HEK293 (cell line): ENCODE data around the gene COL3A1.

Source experiments
- CTCF ChIA-PET: fragments of 350-600 bp; formaldehyde crosslinking; extraction: SDS; loops from one replicate; lab custom pipeline; 2021; ENCODE audit warnings: antibody characterized with exemption; lab: Yijun Ruan, JAX
- POLR2A ChIA-PET: fragments of 300-600 bp; formaldehyde crosslinking; extraction: SDS; loops from one replicate; lab custom pipeline; 2020; ENCODE audit warnings: antibody characterized with exemption, inconsistent platforms; lab: Yijun Ruan, JAX
- H3K27ac ChIP-seq: fragments of 200-500 bp; sonication (Bioruptor generic); 2 replicates; pipeline ENCODE4 v1.5.1; 2014; ENCODE audit warnings: low read depth, low read length, control low read depth, inconsistent platforms; ENCODE audit errors: extremely low read depth
- H3K36me3 ChIP-seq, 2 experiments: fragments of 200-500 bp in 1 of 2; sonication (Bioruptor generic) in 1 of 2; 1 replicate in 1 of 2; 2 replicates in 1 of 2; pipeline ENCODE4 v1.5.1; 2014 to 2017; ENCODE audit warnings: inconsistent platforms in 2 of 2, low read length in 2 of 2; ENCODE audit not compliant: control insufficient read depth in 2 of 2, insufficient read depth in 1 of 2
- H3K4me1 ChIP-seq: fragments of 200-500 bp; sonication (Bioruptor generic); 2 replicates; pipeline ENCODE4 v1.5.1; 2014; ENCODE audit warnings: mild to moderate bottlenecking, low read length, inconsistent platforms; ENCODE audit not compliant: control insufficient read depth, insufficient read depth
- H3K4me3 ChIP-seq: 2 replicates; pipeline ENCODE4 v1.5.1; 2011; ENCODE audit warnings: low read depth, mild to moderate bottlenecking, control low read depth, low read length, moderate library complexity
- H3K9me3 ChIP-seq: fragments of 200-500 bp; sonication (Bioruptor generic); 2 replicates; pipeline ENCODE4 v1.5.1; 2014; ENCODE audit warnings: low read depth, low read length, inconsistent platforms; ENCODE audit not compliant: control insufficient read depth, insufficient read depth
- BCL11A ChIP-seq: fragments of 450-650 bp; formaldehyde crosslinking; IDR thresholded peaks from 2 replicates; pipeline ENCODE4 v1.5.1; 2016; ENCODE audit warnings: low read depth, missing biosample characterization, missing genetic modification characterization
- GLI2 ChIP-seq: fragments of 450-650 bp; formaldehyde crosslinking; IDR thresholded peaks from 2 replicates; pipeline ENCODE4; 2017; ENCODE audit warnings: missing biosample characterization, missing genetic modification characterization, low read depth, borderline replicate concordance
- HOXD13 ChIP-seq: sonication (generic); formaldehyde crosslinking; IDR thresholded peaks from 2 replicates; pipeline ENCODE4 v1.8.0; 2022; ENCODE audit warnings: missing genetic modification reagents, borderline replicate concordance
- PRDM1 ChIP-seq: fragments of 450-650 bp; formaldehyde crosslinking; IDR thresholded peaks from 2 replicates; pipeline ENCODE4; 2016; ENCODE audit warnings: missing biosample characterization, missing genetic modification characterization
- SCRT2 ChIP-seq: fragments of 450-650 bp; formaldehyde crosslinking; IDR thresholded peaks from 2 replicates; pipeline ENCODE4 v1.5.1; 2016; ENCODE audit warnings: missing biosample characterization, missing genetic modification characterization
- SP7 ChIP-seq: fragments of 450-650 bp; formaldehyde crosslinking; IDR thresholded peaks from 2 replicates; pipeline ENCODE4 v1.5.1; 2016; ENCODE audit warnings: missing biosample characterization, missing genetic modification characterization
- YY1 ChIP-seq: fragments of 450-650 bp; formaldehyde crosslinking; IDR thresholded peaks from 2 replicates; pipeline ENCODE4 v1.5.1; 2018; ENCODE audit warnings: missing biosample characterization, missing genetic modification characterization
- ZEB2 ChIP-seq: fragments of 450-650 bp; formaldehyde crosslinking; IDR thresholded peaks from 2 replicates; pipeline ENCODE4 v1.5.1; 2016; ENCODE audit warnings: missing biosample characterization, missing genetic modification characterization
- ZFP3 ChIP-seq: fragments of 450-650 bp; formaldehyde crosslinking; IDR thresholded peaks from 2 replicates; pipeline ENCODE4 v1.5.1; 2016; ENCODE audit warnings: low read depth, missing biosample characterization, missing genetic modification characterization
- ZFP37 ChIP-seq: fragments of 450-650 bp; formaldehyde crosslinking; IDR thresholded peaks from 2 replicates; pipeline ENCODE4 v1.5.1; 2016; ENCODE audit warnings: missing biosample characterization, missing genetic modification characterization
- ZFP41 ChIP-seq: fragments of 450-650 bp; formaldehyde crosslinking; IDR thresholded peaks from 2 replicates; pipeline ENCODE4 v1.5.1; 2016; ENCODE audit warnings: missing biosample characterization, missing genetic modification characterization, borderline replicate concordance
- ZNF140 ChIP-seq: fragments of 450-650 bp; formaldehyde crosslinking; IDR thresholded peaks from 2 replicates; pipeline ENCODE4 v1.5.1; 2016; ENCODE audit warnings: missing biosample characterization, missing genetic modification characterization
- ZNF146 ChIP-seq: fragments of 450-650 bp; formaldehyde crosslinking; IDR thresholded peaks from 2 replicates; pipeline ENCODE4 v1.5.1; 2016; ENCODE audit warnings: missing biosample characterization, missing genetic modification characterization
- ZNF19 ChIP-seq: fragments of 450-650 bp; formaldehyde crosslinking; IDR thresholded peaks from 2 replicates; pipeline ENCODE4; 2016; ENCODE audit warnings: missing biosample characterization, missing genetic modification characterization, low read depth
- ZNF274 ChIP-seq, 2 experiments: fragments of 200-500 bp in 1 of 2; fragments of 450-650 bp in 1 of 2; sonication (Bioruptor generic) in 1 of 2; formaldehyde crosslinking in 1 of 2; IDR thresholded peaks; 2 replicates each; pipeline versions ENCODE4 v1.5.1 to v1.6.1; 2014 to 2016; ENCODE audit warnings: borderline replicate concordance in 1 of 2, inconsistent platforms in 1 of 2, low read length in 1 of 2, missing biosample characterization in 1 of 2, missing genetic modification characterization in 1 of 2
- ZNF664 ChIP-seq: fragments of 450-650 bp; formaldehyde crosslinking; IDR thresholded peaks from 2 replicates; pipeline ENCODE4 v1.5.1; 2016; ENCODE audit warnings: missing biosample characterization, missing genetic modification characterization
- ZSCAN16 ChIP-seq: fragments of 450-650 bp; formaldehyde crosslinking; IDR thresholded peaks from 2 replicates; pipeline ENCODE4 v1.5.1; 2016; ENCODE audit warnings: missing biosample characterization, missing genetic modification characterization
- TF ChIP-seq, protein P1 (sequence below): fragments of 450-650 bp; formaldehyde crosslinking; IDR thresholded peaks from 2 replicates; pipeline ENCODE4 v1.5.1; 2016; ENCODE audit warnings: missing biosample characterization, missing genetic modification characterization
- TF ChIP-seq, protein P2 (sequence below): fragments of 450-650 bp; formaldehyde crosslinking; IDR thresholded peaks from 2 replicates; pipeline ENCODE4 v1.5.1; 2016; ENCODE audit warnings: missing biosample characterization, missing genetic modification characterization, borderline replicate concordance
- TF ChIP-seq, protein P3 (sequence below): fragments of 450-650 bp; formaldehyde crosslinking; optimal IDR thresholded peaks from 2 replicates; pipeline ENCODE3; 2016; ENCODE audit warnings: missing biosample characterization, mild to moderate bottlenecking, missing genetic modification characterization
- TF ChIP-seq, protein P4 (sequence below): fragments of 450-650 bp; formaldehyde crosslinking; IDR thresholded peaks from 2 replicates; pipeline ENCODE4 v1.5.1; 2017; ENCODE audit warnings: missing biosample characterization, missing genetic modification characterization
- TF ChIP-seq, protein P5 (sequence below): fragments of 450-650 bp; formaldehyde crosslinking; IDR thresholded peaks from 2 replicates; pipeline ENCODE4 v1.5.1; 2016; ENCODE audit warnings: missing biosample characterization, missing genetic modification characterization, borderline replicate concordance
- TF ChIP-seq, protein P6 (sequence below): fragments of 450-650 bp; formaldehyde crosslinking; IDR thresholded peaks from 2 replicates; pipeline ENCODE4 v1.5.1; 2016; ENCODE audit warnings: missing biosample characterization, missing genetic modification characterization

COL3A1 gene

DNA sequence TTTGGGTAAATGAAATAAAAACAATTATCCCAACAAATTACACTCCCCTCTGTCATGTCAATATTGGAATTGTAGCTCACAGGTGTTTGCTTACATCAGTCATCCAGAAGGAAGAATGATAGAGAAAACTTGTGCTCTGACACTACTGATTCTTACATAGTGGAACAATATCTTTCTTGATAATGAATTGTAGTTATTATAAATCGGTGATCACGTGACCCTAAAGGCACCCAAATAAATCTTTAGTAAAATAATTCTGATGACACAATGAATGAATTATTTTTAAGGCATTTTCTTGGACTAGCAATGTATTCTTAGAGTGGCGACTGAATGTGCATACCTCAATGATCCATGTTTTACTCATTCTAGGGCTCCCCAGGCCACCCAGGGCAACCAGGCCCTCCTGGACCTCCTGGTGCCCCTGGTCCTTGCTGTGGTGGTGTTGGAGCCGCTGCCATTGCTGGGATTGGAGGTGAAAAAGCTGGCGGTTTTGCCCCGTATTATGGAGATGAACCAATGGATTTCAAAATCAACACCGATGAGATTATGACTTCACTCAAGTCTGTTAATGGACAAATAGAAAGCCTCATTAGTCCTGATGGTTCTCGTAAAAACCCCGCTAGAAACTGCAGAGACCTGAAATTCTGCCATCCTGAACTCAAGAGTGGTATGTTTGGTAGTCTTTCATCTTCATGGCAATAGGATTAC is 34.5 kb downstream of the COL3A1 start:
- ChIA-PET CTCF (no interaction called here), POLR2A (no interaction called here)
- H3K4me1 ChIP-seq = no peaks in the 10 kb centered on the region
- TF ChIP-seq ZFP37 (tag by site-specific recombination) = no peak
- TF ChIP-seq ZNF140 (tag by site-specific recombination) = no peak
- TF ChIP-seq, protein P1, sequence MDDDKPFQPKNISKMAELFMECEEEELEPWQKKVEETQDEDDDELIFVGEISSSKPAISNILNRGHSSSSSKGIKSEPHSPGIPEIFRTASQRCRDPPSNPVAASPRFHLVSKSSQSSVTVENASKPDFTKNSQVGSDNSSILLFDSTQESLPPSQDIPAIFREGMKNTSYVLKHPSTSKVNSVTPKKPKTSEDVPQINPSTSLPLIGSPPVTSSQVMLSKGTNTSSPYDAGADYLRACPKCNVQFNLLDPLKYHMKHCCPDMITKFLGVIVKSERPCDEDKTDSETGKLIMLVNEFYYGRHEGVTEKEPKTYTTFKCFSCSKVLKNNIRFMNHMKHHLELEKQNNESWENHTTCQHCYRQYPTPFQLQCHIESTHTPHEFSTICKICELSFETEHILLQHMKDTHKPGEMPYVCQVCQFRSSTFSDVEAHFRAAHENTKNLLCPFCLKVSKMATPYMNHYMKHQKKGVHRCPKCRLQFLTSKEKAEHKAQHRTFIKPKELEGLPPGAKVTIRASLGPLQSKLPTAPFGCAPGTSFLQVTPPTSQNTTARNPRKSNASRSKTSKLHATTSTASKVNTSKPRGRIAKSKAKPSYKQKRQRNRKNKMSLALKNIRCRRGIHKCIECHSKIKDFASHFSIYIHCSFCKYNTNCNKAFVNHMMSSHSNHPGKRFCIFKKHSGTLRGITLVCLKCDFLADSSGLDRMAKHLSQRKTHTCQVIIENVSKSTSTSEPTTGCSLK (tag by site-specific recombination) = no peak
- TF ChIP-seq YY1 = no peak
- no peak for TF ChIP-seq GLI2 (tag by site-specific recombination)
- TF ChIP-seq, protein P2, sequence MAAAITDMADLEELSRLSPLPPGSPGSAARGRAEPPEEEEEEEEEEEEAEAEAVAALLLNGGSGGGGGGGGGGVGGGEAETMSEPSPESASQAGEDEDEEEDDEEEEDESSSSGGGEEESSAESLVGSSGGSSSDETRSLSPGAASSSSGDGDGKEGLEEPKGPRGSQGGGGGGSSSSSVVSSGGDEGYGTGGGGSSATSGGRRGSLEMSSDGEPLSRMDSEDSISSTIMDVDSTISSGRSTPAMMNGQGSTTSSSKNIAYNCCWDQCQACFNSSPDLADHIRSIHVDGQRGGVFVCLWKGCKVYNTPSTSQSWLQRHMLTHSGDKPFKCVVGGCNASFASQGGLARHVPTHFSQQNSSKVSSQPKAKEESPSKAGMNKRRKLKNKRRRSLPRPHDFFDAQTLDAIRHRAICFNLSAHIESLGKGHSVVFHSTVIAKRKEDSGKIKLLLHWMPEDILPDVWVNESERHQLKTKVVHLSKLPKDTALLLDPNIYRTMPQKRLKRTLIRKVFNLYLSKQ (tag by site-specific recombination) = no peak
- TF ChIP-seq ZNF664 (tag by site-specific recombination) = no peak
- no peak for TF ChIP-seq HOXD13 (CRISPR knock-in tag)
- TF ChIP-seq ZFP41 = no peak
- no peaks in the 10 kb centered on the region for H3K9me3 ChIP-seq
- H3K27ac ChIP-seq = no peak overlapping the region
- H3K4me3 ChIP-seq = no peak overlapping the region
- H3K36me3 ChIP-seq = no peaks in the 10 kb centered on the region

DNA sequence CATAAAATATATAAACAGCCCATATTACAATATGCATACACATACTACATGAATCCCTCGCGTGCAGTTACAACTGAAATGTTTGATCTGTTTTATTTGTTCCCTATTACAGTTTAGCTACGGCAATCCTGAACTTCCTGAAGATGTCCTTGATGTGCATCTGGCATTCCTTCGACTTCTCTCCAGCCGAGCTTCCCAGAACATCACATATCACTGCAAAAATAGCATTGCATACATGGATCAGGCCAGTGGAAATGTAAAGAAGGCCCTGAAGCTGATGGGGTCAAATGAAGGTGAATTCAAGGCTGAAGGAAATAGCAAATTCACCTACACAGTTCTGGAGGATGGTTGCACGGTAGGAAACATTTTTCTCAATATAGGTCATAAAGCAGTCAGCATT is 36.4 kb downstream of the COL3A1 start:
- ChIA-PET POLR2A (no interaction called here), CTCF (no interaction called here)
- Histone ChIP-seq H3K36me3 (no peaks in the 10 kb centered on the region), H3K9me3 (no peaks in the 10 kb centered on the region), H3K4me1 (no peaks in the 10 kb centered on the region), H3K27ac (no peak overlapping the region), H3K4me3 (no peak overlapping the region)
- TF ChIP-seq ZEB2 (tag by site-specific recombination) (no peak), SCRT2 (tag by site-specific recombination) (no peak), ZNF274 (IDR thresholded peaks at IDR 0.05; ENCODE audit: low read length) (no peak), ZNF274 (tag by site-specific recombination; IDR thresholded peaks at IDR 0.05; ENCODE audit: borderline replicate concordance) (no peak), PRDM1 (tag by site-specific recombination) (no peak), SP7 (tag by site-specific recombination) (no peak), BCL11A (tag by site-specific recombination) (no peak), ZFP3 (tag by site-specific recombination) (no peak), ZNF146 (tag by site-specific recombination) (no peak), ZSCAN16 (no peak), ZNF19 (no peak)
- TF ChIP-seq, protein P3, sequence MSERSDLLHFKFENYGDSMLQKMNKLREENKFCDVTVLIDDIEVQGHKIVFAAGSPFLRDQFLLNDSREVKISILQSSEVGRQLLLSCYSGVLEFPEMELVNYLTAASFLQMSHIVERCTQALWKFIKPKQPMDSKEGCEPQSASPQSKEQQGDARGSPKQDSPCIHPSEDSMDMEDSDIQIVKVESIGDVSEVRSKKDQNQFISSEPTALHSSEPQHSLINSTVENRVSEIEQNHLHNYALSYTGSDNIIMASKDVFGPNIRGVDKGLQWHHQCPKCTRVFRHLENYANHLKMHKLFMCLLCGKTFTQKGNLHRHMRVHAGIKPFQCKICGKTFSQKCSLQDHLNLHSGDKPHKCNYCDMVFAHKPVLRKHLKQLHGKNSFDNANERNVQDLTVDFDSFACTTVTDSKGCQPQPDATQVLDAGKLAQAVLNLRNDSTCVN (tag by site-specific recombination) = no peak
- TF ChIP-seq, protein P4, sequence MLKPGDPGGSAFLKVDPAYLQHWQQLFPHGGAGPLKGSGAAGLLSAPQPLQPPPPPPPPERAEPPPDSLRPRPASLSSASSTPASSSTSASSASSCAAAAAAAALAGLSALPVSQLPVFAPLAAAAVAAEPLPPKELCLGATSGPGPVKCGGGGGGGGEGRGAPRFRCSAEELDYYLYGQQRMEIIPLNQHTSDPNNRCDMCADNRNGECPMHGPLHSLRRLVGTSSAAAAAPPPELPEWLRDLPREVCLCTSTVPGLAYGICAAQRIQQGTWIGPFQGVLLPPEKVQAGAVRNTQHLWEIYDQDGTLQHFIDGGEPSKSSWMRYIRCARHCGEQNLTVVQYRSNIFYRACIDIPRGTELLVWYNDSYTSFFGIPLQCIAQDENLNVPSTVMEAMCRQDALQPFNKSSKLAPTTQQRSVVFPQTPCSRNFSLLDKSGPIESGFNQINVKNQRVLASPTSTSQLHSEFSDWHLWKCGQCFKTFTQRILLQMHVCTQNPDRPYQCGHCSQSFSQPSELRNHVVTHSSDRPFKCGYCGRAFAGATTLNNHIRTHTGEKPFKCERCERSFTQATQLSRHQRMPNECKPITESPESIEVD (tag by site-specific recombination) = no peak
- TF ChIP-seq, protein P5, sequence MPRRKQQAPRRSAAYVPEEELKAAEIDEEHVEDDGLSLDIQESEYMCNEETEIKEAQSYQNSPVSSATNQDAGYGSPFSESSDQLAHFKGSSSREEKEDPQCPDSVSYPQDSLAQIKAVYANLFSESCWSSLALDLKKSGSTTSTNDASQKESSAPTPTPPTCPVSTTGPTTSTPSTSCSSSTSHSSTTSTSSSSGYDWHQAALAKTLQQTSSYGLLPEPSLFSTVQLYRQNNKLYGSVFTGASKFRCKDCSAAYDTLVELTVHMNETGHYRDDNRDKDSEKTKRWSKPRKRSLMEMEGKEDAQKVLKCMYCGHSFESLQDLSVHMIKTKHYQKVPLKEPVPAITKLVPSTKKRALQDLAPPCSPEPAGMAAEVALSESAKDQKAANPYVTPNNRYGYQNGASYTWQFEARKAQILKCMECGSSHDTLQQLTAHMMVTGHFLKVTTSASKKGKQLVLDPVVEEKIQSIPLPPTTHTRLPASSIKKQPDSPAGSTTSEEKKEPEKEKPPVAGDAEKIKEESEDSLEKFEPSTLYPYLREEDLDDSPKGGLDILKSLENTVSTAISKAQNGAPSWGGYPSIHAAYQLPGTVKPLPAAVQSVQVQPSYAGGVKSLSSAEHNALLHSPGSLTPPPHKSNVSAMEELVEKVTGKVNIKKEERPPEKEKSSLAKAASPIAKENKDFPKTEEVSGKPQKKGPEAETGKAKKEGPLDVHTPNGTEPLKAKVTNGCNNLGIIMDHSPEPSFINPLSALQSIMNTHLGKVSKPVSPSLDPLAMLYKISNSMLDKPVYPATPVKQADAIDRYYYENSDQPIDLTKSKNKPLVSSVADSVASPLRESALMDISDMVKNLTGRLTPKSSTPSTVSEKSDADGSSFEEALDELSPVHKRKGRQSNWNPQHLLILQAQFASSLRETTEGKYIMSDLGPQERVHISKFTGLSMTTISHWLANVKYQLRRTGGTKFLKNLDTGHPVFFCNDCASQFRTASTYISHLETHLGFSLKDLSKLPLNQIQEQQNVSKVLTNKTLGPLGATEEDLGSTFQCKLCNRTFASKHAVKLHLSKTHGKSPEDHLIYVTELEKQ = no peak
- TF ChIP-seq, protein P6, sequence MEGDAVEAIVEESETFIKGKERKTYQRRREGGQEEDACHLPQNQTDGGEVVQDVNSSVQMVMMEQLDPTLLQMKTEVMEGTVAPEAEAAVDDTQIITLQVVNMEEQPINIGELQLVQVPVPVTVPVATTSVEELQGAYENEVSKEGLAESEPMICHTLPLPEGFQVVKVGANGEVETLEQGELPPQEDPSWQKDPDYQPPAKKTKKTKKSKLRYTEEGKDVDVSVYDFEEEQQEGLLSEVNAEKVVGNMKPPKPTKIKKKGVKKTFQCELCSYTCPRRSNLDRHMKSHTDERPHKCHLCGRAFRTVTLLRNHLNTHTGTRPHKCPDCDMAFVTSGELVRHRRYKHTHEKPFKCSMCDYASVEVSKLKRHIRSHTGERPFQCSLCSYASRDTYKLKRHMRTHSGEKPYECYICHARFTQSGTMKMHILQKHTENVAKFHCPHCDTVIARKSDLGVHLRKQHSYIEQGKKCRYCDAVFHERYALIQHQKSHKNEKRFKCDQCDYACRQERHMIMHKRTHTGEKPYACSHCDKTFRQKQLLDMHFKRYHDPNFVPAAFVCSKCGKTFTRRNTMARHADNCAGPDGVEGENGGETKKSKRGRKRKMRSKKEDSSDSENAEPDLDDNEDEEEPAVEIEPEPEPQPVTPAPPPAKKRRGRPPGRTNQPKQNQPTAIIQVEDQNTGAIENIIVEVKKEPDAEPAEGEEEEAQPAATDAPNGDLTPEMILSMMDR (tag by site-specific recombination) = no peak
